Measurements from ENCODE around the gene CHTOP. TPM values are rescaled to one million over a fixed set of nuclear protein-coding genes. Genes with fewer than 3 reads are reported as not detected.

Gene CHTOP
- total RNA-seq, 1 donor from 2014 or later, result 67.3 TPM

DNA sequence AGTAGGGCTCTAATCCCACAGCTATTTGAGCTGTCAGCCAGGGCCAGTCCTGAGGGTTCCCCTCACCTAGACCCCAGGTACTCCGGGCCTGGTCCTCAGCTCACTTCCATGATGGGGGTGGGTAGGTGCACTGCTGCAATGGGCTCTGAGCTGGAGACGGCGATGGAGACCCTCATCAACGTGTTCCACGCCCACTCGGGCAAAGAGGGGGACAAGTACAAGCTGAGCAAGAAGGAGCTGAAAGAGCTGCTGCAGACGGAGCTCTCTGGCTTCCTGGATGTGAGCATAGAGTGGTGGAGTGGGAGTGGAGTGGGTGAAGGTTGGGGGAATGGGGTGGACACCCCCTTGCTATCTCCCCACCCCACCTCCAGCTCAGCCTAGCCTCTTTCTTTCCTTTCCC is 3.5 kb upstream of the CHTOP start:
- H3K36me3 ChIP-seq, result no peaks in the 10 kb centered on the region

DNA sequence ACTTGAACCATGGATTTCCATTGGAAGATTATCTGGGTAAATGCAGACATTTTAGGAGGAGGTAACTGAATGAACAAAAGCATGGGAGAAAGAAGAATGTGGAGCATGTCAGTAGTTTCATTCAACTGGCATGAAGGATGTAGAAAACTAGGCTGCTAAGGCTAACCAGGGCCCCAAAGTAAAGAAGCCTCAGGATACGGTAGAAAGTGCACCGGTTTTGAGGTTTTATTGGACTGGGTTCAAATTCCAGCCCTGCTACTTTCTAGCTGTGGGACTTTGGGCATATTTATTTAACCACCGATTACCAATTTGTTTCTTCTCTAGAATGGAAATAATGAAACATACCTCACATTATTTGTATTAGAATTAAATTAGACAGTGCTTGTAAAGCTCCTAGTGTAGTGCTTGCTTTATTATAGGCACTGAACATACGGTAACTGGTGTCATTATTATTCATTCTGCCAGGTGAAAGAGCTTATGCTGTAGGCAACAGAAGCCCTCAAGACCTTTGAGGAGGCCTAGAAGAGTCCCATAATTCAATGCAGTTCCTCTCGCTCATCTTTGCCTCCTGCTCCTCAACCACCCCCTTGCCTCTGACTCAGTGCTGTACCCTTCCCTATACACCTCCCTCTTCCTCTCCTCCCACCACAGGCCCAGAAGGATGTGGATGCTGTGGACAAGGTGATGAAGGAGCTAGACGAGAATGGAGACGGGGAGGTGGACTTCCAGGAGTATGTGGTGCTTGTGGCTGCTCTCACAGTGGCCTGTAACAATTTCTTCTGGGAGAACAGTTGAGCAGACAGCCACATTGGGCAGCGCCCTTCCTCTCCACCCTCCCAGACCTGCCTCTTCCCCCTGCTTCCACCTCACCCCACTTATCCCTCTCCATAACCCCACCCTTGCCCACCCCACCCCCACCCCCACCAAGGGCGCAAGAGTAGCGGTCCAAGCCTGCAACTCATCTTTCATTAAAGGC is 2.5 kb upstream of the CHTOP start:
- TF ChIP-seq POLR2AphosphoS5 (IDR thresholded peaks at IDR 0.05; ENCODE audit: insufficient read depth in 1 of 2, low read depth in 1 of 2) (no peak), POLR2A (IDR thresholded peaks at IDR 0.05) (no peak), CTCF (IDR thresholded peaks at IDR 0.05) (no peak)
- no peak for DNase-seq (ENCODE audit: extremely low spot score in 2 of 2)
- H3K36me3 ChIP-seq, result peaks cover 0 to 4% of the 10 kb centered on the region in 2 donors
- H3K27me3 ChIP-seq, result no peaks in the 10 kb centered on the region
- intact Hi-C loops (cut with DNase I), result no loop called here
- no peak overlapping the region for H3K27ac ChIP-seq
- H3K9me3 ChIP-seq, result no peaks in the 10 kb centered on the region
- no peak overlapping the region for H3K4me3 ChIP-seq
- H3K4me1 ChIP-seq, result peaks cover 48% of the 10 kb centered on the region

More for the DNA sequence above, 3.5 kb upstream of the CHTOP start:
- no peaks in the 10 kb centered on the region for H3K27me3 ChIP-seq
- H3K9me3 ChIP-seq, result no peaks in the 10 kb centered on the region
- intact Hi-C loops (cut with DNase I), result no loop called here
- H3K4me3 ChIP-seq, result no peak overlapping the region
- H3K27ac ChIP-seq, result peak overlapping the region; percentile 48
- DNase-seq (ENCODE audit: extremely low spot score in 2 of 2), result no peak
- no peak for TF ChIP-seq POLR2A (IDR thresholded peaks at IDR 0.05)
- TF ChIP-seq CTCF (IDR thresholded peaks at IDR 0.05), result no peak
- no peak for TF ChIP-seq POLR2AphosphoS5 (IDR thresholded peaks at IDR 0.05; ENCODE audit: insufficient read depth in 1 of 2, low read depth in 1 of 2)
- peaks cover 47% of the 10 kb centered on the region for H3K4me1 ChIP-seq

DNA sequence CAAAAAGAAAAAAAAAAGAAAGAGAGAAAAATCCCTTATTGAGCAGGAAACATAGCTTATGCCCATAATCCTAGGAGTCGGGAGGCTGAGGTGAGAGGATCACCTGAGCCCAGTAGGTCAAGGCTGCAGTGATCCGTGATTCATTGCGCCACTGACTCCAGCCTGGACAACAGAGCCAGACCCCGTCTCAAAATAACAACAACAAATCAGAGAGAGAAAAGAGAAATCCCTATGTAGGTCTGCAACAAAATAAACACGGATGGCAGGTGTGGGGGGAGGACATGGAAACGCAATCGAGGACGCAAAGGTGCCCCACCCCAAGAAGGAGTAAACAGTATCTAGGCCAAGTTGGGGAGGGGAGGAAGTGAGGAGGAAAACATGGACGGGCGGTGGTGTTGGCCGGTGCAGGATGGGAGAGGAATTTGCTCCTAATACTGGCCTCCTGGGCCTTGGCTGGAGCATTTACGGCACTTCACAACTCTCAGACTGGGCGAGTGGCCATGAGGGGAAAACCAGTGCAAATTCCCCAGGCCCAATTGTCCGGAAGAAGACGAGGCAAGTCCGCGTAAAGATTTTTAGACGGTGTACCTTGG is 609 bp upstream of the CHTOP start:
- intact Hi-C loops (cut with DNase I), result no loop called here
- TF ChIP-seq POLR2A (IDR thresholded peaks at IDR 0.05) (no peak), CTCF (IDR thresholded peaks at IDR 0.05) (peak in 1 of 3 experiments; percentile 11)
- H3K4me3 ChIP-seq, result peak overlapping the region; percentile 91 to 95
- no peaks in the 10 kb centered on the region for H3K27me3 ChIP-seq
- H3K36me3 ChIP-seq, result peaks cover 0 to 22% of the 10 kb centered on the region in 2 donors
- H3K27ac ChIP-seq, result peak overlapping the region; percentile 100
- H3K4me1 ChIP-seq, result peaks cover 46% of the 10 kb centered on the region
- no peaks in the 10 kb centered on the region for H3K9me3 ChIP-seq
- DNase-seq (ENCODE audit: extremely low spot score in 2 of 2), result no peak

GRCh38 chr1:153635872-153636271 is 2.0 kb downstream of the CHTOP start:
- H3K36me3 ChIP-seq, result peaks cover 0 to 48% of the 10 kb centered on the region in 2 donors
- no peak overlapping the region for H3K27ac ChIP-seq
- peak overlapping the region in 1 of 2 donors; percentile 95 for H3K4me3 ChIP-seq
- no peak for DNase-seq (ENCODE audit: extremely low spot score in 2 of 2)
- no peak for TF ChIP-seq POLR2A (IDR thresholded peaks at IDR 0.05)
- TF ChIP-seq CTCF (IDR thresholded peaks at IDR 0.05), result no peak
- TF ChIP-seq POLR2AphosphoS5 (IDR thresholded peaks at IDR 0.05; ENCODE audit: insufficient read depth in 1 of 2, low read depth in 1 of 2), result no peak
- peaks cover 49% of the 10 kb centered on the region for H3K4me1 ChIP-seq
- intact Hi-C loops (cut with DNase I), result no loop called here
- no peaks in the 10 kb centered on the region for H3K27me3 ChIP-seq
- no peaks in the 10 kb centered on the region for H3K9me3 ChIP-seq
